H1 (cell line): ENCODE measurements around the gene ZSCAN29. TPM values are rescaled to one million over a fixed set of nuclear protein-coding genes. Genes with fewer than 3 reads are reported as not detected.
A peak's percentile ranks its signal among the peaks of the same experiment; 100 is the strongest.

ENCODE experiments used
- ASH2L ChIP-seq: fragments of 200-600, 300-600 bp; sonication (generic); IDR thresholded peaks from one replicate; pipeline ENCODE4 v1.7.1; 2017; ENCODE audit warnings: low read length
- BACH1 ChIP-seq: IDR thresholded peaks from 2 replicates; pipeline ENCODE4 v1.6.1; 2012; ENCODE audit warnings: low read length, improper control_type of control experiment
- BCL11A ChIP-seq, 2 experiments: IDR thresholded peaks; one replicate each; pipeline ENCODE4 v1.6.1; 2011; ENCODE audit warnings: low read depth in 2 of 2, low read length in 2 of 2, mild to moderate bottlenecking in 2 of 2
- BRCA1 ChIP-seq: IDR thresholded peaks from 2 replicates; pipeline ENCODE4 v1.6.1; 2012; ENCODE audit warnings: low read depth, low read length, improper control_type of control experiment
- CBX8 ChIP-seq: fragments of 300-800, 300-1000 bp; sonication (generic); IDR thresholded peaks from 2 replicates; pipeline ENCODE4 v1.7.1; 2016; ENCODE audit warnings: low read depth, low read length, borderline replicate concordance
- CEBPB ChIP-seq: IDR thresholded peaks from 2 replicates; pipeline ENCODE4 v1.6.1; 2012; ENCODE audit warnings: low read depth, low read length
- CHD2 ChIP-seq: IDR thresholded peaks from 2 replicates; pipeline ENCODE4 v1.6.1; 2012; ENCODE audit warnings: low read length, improper control_type of control experiment
- CREB1 ChIP-seq: IDR thresholded peaks from 2 replicates; pipeline ENCODE4 v1.6.1; 2012; ENCODE audit warnings: inconsistent platforms
- EGR1 ChIP-seq: IDR thresholded peaks from 2 replicates; pipeline ENCODE4 v1.6.1; 2011; ENCODE audit warnings: low read depth, low read length, borderline replicate concordance
- EP300 ChIP-seq, 2 experiments: IDR thresholded peaks; 1 replicate in 1 of 2; 2 replicates in 1 of 2; pipeline ENCODE4 v1.6.1; 2011 to 2012; ENCODE audit warnings: low read depth in 2 of 2, low read length in 2 of 2, mild to moderate bottlenecking in 2 of 2, borderline replicate concordance in 1 of 2, inconsistent platforms in 1 of 2, moderate library complexity in 1 of 2
- HDAC6 ChIP-seq: IDR thresholded peaks from one replicate; pipeline ENCODE4 v1.7.1; 2012; ENCODE audit warnings: low read depth, mild to moderate bottlenecking, inconsistent platforms, low read length, moderate library complexity
- KDM5A ChIP-seq: fragments of 200-600 bp; IDR thresholded peaks from 2 replicates; pipeline ENCODE4 v1.7.1; 2012; ENCODE audit warnings: mild to moderate bottlenecking, low read length, inconsistent platforms, mixed read lengths
- PHF8 ChIP-seq: fragments of 200-600 bp; sonication (generic); conservative IDR thresholded peaks from 2 replicates; pipeline ENCODE4 v1.7.1; 2012; ENCODE audit warnings: low read depth, mild to moderate bottlenecking, inconsistent platforms, low read length, moderate library complexity
- POLR2AphosphoS5 ChIP-seq: IDR thresholded peaks from 2 replicates; pipeline ENCODE4 v1.6.1; 2011; ENCODE audit warnings: low read depth, low read length
- RBBP5 ChIP-seq: IDR thresholded peaks from 2 replicates; pipeline ENCODE4 v1.7.1; 2012; ENCODE audit warnings: low read depth, mild to moderate bottlenecking, inconsistent platforms, low read length, moderate library complexity, borderline replicate concordance
- SAP30 ChIP-seq: fragments of 300-600 bp; sonication (generic); IDR thresholded peaks from 2 replicates; pipeline ENCODE4 v1.7.1; 2012; ENCODE audit warnings: low read length, moderate library complexity, mild to moderate bottlenecking, inconsistent platforms; ENCODE audit not compliant: insufficient read depth, insufficient replicate concordance
- SIN3A ChIP-seq, 2 experiments: IDR thresholded peaks in 1 of 2; conservative IDR thresholded peaks in 1 of 2; 2 replicates each; pipeline ENCODE4 v1.6.1; 2011 to 2012; ENCODE audit warnings: low read length in 2 of 2, improper control_type of control experiment in 1 of 2, low read depth in 1 of 2, mild to moderate bottlenecking in 1 of 2
- SIRT6 ChIP-seq: IDR thresholded peaks from one replicate; pipeline ENCODE4 v1.7.1; 2012; ENCODE audit warnings: low read length, inconsistent platforms
- SIX5 ChIP-seq: IDR thresholded peaks from 2 replicates; pipeline ENCODE4 v1.6.1; 2011; ENCODE audit warnings: mild to moderate bottlenecking, low read depth, low read length
- SRF ChIP-seq: IDR thresholded peaks from 2 replicates; pipeline ENCODE4 v1.6.1; 2011; ENCODE audit warnings: mild to moderate bottlenecking, low read depth, low read length, moderate library complexity
- SUZ12 ChIP-seq: fragments of 200-600 bp; sonication (generic); IDR thresholded peaks from 2 replicates; pipeline ENCODE4 v1.6.1; 2012; ENCODE audit warnings: mild to moderate bottlenecking, inconsistent platforms, low read length, moderate library complexity, mixed read lengths
- TAF7 ChIP-seq: optimal IDR thresholded peaks from 2 replicates; pipeline ENCODE3; 2011; ENCODE audit warnings: low read depth, mild to moderate bottlenecking, inconsistent platforms, low read length, moderate library complexity, borderline replicate concordance
- YY1 ChIP-seq: IDR thresholded peaks from 2 replicates; pipeline ENCODE4 v1.6.1; 2011; ENCODE audit warnings: low read depth, mild to moderate bottlenecking, low read length
- ZNF274 ChIP-seq: IDR thresholded peaks from 2 replicates; pipeline ENCODE4 v1.7.0; 2012; ENCODE audit warnings: low read length, borderline replicate concordance; ENCODE audit errors: extremely low read depth
- polyA plus RNA-seq, 7 experiments: library from polyadenylated mRNA; depleted of rRNA in 3 of 7; stranded (reverse) in 5 of 7; unstranded in 2 of 7; fragments of >200 nt in 5 of 7; fragments of 200-250 nt in 2 of 7; gene quantifications; 1 replicate in 5 of 7; 2 replicates in 1 of 7; 4 replicates in 1 of 7; pipeline versions ENCODE4 v1.2.1 to v1.2.3, GENCODE V29; 2011 to 2013; ENCODE audit warnings: missing spikeins in 2 of 7, mixed read lengths in 2 of 7
- total RNA-seq: library from RNA; stranded (reverse); fragmentation: NEBNext Ultra II Directional; extraction: Animal tissue kit (Norgen Biotek cat#: 25700); gene quantifications from 2 replicates; pipeline ENCODE4 v1.2.1, GENCODE V29; 2021

The ZSCAN29 gene
- total and polyA plus RNA-seq, 2 of the 8 experiments (the other 6 are each of a cell fraction or from before 2014, with no cell fraction given): 6.4 to 41.3 TPM

GRCh38 chr15:43329960-43330779, 40.7 kb downstream of the ZSCAN29 start, which contains the start of gene LCMT2 (continued):
- TF ChIP-seq YY1: 0 out of 2 replicates have a peak, but pooled peaks have one; percentile 16
- TF ChIP-seq ZNF274: no peak
- TF ChIP-seq SUZ12: no peak
- peak; percentile 60 for TF ChIP-seq SIRT6
- peak; percentile 86 for TF ChIP-seq CREB1
- peak; percentile 57 for TF ChIP-seq POLR2AphosphoS5
- TF ChIP-seq HDAC6: no peak
- TF ChIP-seq TAF7: peak; percentile 62
- no peak for TF ChIP-seq BRCA1
- TF ChIP-seq SAP30: no peak
- no peak; a peak in 1 of 3 replicates for TF ChIP-seq EP300 (IDR thresholded peaks at IDR 0.05; ENCODE audit: borderline replicate concordance in 1 of 2, low read depth in 2 of 2, low read length in 2 of 2)
- peak; percentile 90; the same call in 1 of the 2 replicates for TF ChIP-seq RBBP5
- no peak for TF ChIP-seq BACH1
- TF ChIP-seq SRF: no peak
- TF ChIP-seq CBX8: no peak
- TF ChIP-seq KDM5A: no peak
- TF ChIP-seq CHD2: no peak
- TF ChIP-seq ASH2L: peak; percentile 73
- no peak for TF ChIP-seq CEBPB
- TF ChIP-seq SIX5: no peak
- TF ChIP-seq EGR1: peak; percentile 86
- TF ChIP-seq BCL11A (IDR thresholded peaks at IDR 0.05; ENCODE audit: low read depth in 2 of 2, low read length in 2 of 2): no peak
- peak; percentile 84 for TF ChIP-seq PHF8
- TF ChIP-seq SIN3A (conservative IDR thresholded peaks at IDR 0.05 in 1 of 2, IDR thresholded peaks at IDR 0.05 in 1 of 2; ENCODE audit: low read depth in 1 of 2, low read length in 2 of 2): peak; percentile 70; a peak in 1 of 4 replicates
